Spinal cord (tissue), 10 donors: Measurements from ENCODE around the gene GMPR. TPM values are rescaled to one million over a fixed set of nuclear protein-coding genes. Genes with fewer than 3 reads are reported as not detected.

Source experiments
- DNase-seq, 6 donors: peaks; one replicate each; pipeline versions ENCODE4 v3.0.0 to v3.0.0-alpha.2; 2013 to 2015; ENCODE audit warnings: low spot score in 6 of 6, low read depth in 4 of 6
- H3K27ac ChIP-seq: one replicate; pipeline ENCODE4 v1.5.1; 2013; ENCODE audit warnings: low read depth, low read length, control low read depth
- H3K27me3 ChIP-seq: one replicate; pipeline ENCODE4 v1.6.1; 2013; ENCODE audit warnings: low read length; ENCODE audit not compliant: control insufficient read depth, insufficient read depth
- H3K36me3 ChIP-seq: one replicate; pipeline ENCODE4 v1.6.1; 2013; ENCODE audit warnings: low read length; ENCODE audit not compliant: control insufficient read depth, insufficient read depth
- H3K4me1 ChIP-seq: one replicate; pipeline ENCODE4 v1.6.1; 2013; ENCODE audit warnings: low read length; ENCODE audit not compliant: control insufficient read depth, insufficient read depth
- H3K4me3 ChIP-seq: one replicate; pipeline ENCODE4 v1.5.1; 2013; ENCODE audit warnings: low read depth, low read length, control low read depth
- H3K9me3 ChIP-seq: one replicate; pipeline ENCODE4 v1.6.1; 2013; ENCODE audit warnings: low read length; ENCODE audit not compliant: control insufficient read depth, insufficient read depth
- WGBS: methylation state at CpG from one replicate; pipeline ENCODE4 v1.1.5; 2013; ENCODE audit warnings: missing lambda C conversion rate; ENCODE audit not compliant: insufficient coverage; 5-methylcytosine and 5-hydroxymethylcytosine counted together
- polyA plus RNA-seq, 2 donors: library from polyadenylated mRNA; unstranded; fragments of 120-200 nt; gene quantifications; one replicate each; pipeline ENCODE4 v1.2.1, GENCODE V29; 2013; ENCODE audit not compliant: insufficient read length in 2 of 2
- total RNA-seq, 2 donors: library from RNA; depleted of rRNA in 1 of 2; stranded (reverse); fragments of 120-200 nt in 1 of 2; fragments of >200 nt in 1 of 2; gene quantifications; one replicate each; pipeline versions ENCODE4 v1.2.3 to v1.2.4, GENCODE V29; 2013 to 2014
- donor health status: healthy.

Gene GMPR
- total and polyA plus RNA-seq, 4 donors, result 16.7 to 39.4 (median 35.5) TPM

GRCh38 chr6:16243055-16243454 is 4.7 kb downstream of the GMPR start:
- peak overlapping the region; percentile 79 for H3K27ac ChIP-seq
- DNase-seq, result peak in 1 of 6 donors; percentile 77
- H3K36me3 ChIP-seq, result no peaks in the 10 kb centered on the region
- H3K9me3 ChIP-seq, result no peaks in the 10 kb centered on the region
- H3K4me3 ChIP-seq, result no peak overlapping the region
- peaks cover 57% of the 10 kb centered on the region for H3K4me1 ChIP-seq
- WGBS, result 32% methylated on average over 4 of the region's 8 CpGs
- H3K27me3 ChIP-seq, result peaks cover 7% of the 10 kb centered on the region

DNA sequence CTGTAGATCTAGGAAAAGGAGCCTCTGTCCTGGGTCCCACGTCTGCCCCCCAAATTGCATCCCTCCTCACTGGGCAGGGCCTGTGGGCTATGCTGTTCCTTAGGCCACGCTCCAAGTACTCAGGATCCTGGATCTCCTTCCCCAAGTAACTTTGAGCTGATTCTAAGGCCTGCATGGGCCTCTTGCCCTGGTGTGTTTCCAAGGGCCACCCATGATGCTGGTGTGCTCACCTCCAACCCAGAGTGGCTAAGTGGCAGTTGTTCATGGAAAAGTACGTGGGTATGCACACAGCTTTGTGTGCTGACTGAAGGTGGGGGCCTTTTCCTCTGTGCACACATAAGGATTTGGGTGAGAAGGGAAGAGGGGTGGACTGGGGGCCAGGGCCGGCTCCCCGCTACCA is 5.3 kb downstream of the GMPR start:
- no peak for DNase-seq
- H3K36me3 ChIP-seq, result no peaks in the 10 kb centered on the region
- H3K4me1 ChIP-seq, result peaks cover 53% of the 10 kb centered on the region
- peaks cover 5% of the 10 kb centered on the region for H3K27me3 ChIP-seq
- H3K27ac ChIP-seq, result peak overlapping the region; percentile 79
- 59% methylated on average over 3 of the region's 5 CpGs for WGBS
- no peak overlapping the region for H3K4me3 ChIP-seq
- no peaks in the 10 kb centered on the region for H3K9me3 ChIP-seq

DNA sequence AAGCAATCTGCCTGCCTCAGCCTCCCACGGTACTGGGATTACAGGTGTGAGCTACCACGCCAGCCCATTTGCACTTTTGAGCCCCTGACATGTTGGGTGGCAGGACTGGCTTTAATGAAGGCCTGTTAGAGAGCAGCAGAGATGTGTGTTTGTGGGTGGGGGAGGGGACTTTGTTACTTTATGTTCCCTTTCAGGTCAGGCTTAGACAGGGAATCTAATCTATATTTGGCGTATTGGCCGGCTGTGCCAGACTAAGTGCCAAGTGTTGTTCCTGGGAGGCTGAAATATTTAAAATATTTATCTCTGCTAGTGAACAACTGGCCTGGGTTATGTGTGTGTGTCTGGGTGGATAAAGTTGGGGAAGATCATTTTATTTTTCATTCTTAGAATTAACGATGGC is 6.1 kb downstream of the GMPR start:
- Histone ChIP-seq H3K27ac (peak overlapping the region; percentile 79), H3K27me3 (peaks cover 3% of the 10 kb centered on the region), H3K4me1 (peaks cover 45% of the 10 kb centered on the region), H3K9me3 (no peaks in the 10 kb centered on the region), H3K4me3 (no peak overlapping the region), H3K36me3 (no peaks in the 10 kb centered on the region)
- peak in 1 of 6 donors; percentile 59 for DNase-seq
- 67% methylated on average over 5 of the region's 5 CpGs for WGBS

GRCh38 chr6:16244869-16245451 is 6.6 kb downstream of the GMPR start:
- no peaks in the 10 kb centered on the region for H3K9me3 ChIP-seq
- H3K4me1 ChIP-seq, result peaks cover 45% of the 10 kb centered on the region
- H3K27me3 ChIP-seq, result peaks cover 3% of the 10 kb centered on the region
- no peak overlapping the region for H3K4me3 ChIP-seq
- DNase-seq, result peak in 5 of 6 donors; percentile 59 to 93 (median 75)
- peak overlapping the region; percentile 79 for H3K27ac ChIP-seq
- H3K36me3 ChIP-seq, result no peaks in the 10 kb centered on the region
- 29% methylated on average over 6 of the region's 10 CpGs for WGBS

DNA sequence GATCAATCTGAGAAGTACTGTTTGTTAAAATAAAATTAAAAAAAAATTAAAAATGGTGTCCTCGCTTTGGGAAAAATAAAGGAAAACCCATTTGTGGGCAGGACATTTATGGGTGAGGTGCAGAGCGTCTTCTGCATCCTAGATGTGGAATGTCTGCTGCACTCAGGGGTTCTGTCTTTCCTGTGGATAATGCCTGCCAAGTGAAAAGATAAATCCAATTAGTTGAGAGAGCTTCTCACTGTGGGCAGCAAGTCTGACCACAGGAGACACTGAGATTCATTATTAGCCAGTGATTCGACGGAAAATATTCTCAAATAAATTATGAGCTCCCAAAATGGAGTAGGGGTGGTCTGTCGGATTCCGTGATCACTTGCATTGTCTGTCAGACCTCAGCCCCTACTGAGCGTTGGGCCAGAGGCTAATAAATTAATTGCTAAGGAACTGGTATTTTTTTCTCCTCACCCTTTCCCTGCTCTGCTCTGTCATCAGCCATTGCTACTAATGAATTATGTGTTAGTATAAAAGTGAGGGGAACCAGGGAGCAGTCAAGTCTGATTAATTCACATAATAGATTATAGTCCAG is 10.0 kb downstream of the GMPR start:
- no peaks in the 10 kb centered on the region for H3K36me3 ChIP-seq
- H3K4me1 ChIP-seq, result peaks cover 38% of the 10 kb centered on the region
- H3K27ac ChIP-seq, result no peak overlapping the region
- peak in 1 of 6 donors; percentile 62 for DNase-seq
- peaks cover 2% of the 10 kb centered on the region for H3K27me3 ChIP-seq
- 40% methylated on average over 1 of the region's 7 CpGs for WGBS
- no peak overlapping the region for H3K4me3 ChIP-seq
- H3K9me3 ChIP-seq, result no peaks in the 10 kb centered on the region

- WGBS, result no CpG with 5 or more reads among the region's 1 CpG
- peak overlapping the region; percentile 57 for H3K27ac ChIP-seq
Measured at GRCh38 chr6:16249971-16250370, 11.6 kb downstream of the GMPR start.

DNA sequence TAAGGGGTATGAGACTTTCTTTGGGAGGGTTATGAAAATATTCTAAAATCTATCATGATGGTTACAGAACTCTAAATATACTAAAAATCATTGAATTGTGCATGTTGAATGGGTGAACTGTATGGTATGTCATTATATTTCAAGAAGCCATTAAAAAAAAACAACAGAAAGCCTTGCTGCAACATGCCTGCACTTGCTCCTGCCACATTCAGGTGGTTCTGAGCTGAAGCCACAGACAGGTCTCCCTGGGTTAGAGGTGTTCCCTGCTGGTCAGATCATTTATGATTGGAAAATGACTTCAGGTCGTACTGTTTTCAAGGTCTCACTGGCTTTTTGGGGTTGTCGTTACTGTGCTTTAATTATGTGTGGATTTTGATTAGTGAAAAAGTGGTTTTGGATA is 13.3 kb downstream of the GMPR start:
- peaks cover 2% of the 10 kb centered on the region for H3K27me3 ChIP-seq
- no peak for DNase-seq
- no peaks in the 10 kb centered on the region for H3K9me3 ChIP-seq
- 92% methylated on average over 2 of the region's 2 CpGs for WGBS
- H3K4me3 ChIP-seq, result no peak overlapping the region
- no peaks in the 10 kb centered on the region for H3K36me3 ChIP-seq
- no peak overlapping the region for H3K27ac ChIP-seq
- H3K4me1 ChIP-seq, result peaks cover 9% of the 10 kb centered on the region

More at GRCh38 chr6:16249971-16250370, 11.6 kb downstream of the GMPR start:
- Histone ChIP-seq H3K27me3 (peaks cover 2% of the 10 kb centered on the region), H3K4me3 (no peak overlapping the region), H3K9me3 (no peaks in the 10 kb centered on the region), H3K4me1 (peaks cover 24% of the 10 kb centered on the region), H3K36me3 (no peaks in the 10 kb centered on the region)
- peak in 3 of 6 donors; percentile 42 to 91 (median 86) for DNase-seq

DNA sequence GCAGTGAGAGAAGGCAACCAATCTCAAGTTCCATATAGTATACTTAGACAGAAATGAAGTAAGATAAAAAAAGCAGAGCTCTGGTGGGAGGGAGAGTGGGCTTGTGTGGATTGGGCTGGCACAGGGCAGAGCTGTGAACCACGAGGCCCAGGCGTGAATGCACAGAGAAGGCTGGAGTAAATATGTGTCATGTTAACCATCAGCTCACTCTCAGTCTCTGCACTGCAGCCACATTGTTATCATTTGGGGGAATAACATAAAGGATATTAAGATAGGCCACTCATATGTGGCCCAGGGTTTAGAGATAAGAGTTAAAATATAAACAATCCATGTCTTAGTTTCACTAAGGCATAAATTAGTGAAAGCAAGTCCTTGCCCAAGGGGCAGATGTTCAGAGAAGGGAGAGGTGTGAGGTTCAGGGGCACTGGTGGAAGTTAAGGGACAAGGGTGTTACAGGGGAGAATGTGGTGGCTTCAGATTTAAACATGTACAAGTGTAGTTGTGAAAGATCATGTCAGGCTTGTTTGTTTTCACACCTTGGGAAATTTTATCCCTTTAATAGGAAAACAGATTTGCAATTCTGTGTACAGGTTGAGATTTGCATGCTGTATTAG is 14.4 kb downstream of the GMPR start:
- Histone ChIP-seq H3K27me3 (peaks cover 2% of the 10 kb centered on the region), H3K9me3 (no peaks in the 10 kb centered on the region), H3K4me3 (no peak overlapping the region), H3K4me1 (peaks cover 11% of the 10 kb centered on the region), H3K27ac (no peak overlapping the region), H3K36me3 (no peaks in the 10 kb centered on the region)
- WGBS, result 69% methylated on average over 2 of the region's 2 CpGs
- DNase-seq, result no peak

DNA sequence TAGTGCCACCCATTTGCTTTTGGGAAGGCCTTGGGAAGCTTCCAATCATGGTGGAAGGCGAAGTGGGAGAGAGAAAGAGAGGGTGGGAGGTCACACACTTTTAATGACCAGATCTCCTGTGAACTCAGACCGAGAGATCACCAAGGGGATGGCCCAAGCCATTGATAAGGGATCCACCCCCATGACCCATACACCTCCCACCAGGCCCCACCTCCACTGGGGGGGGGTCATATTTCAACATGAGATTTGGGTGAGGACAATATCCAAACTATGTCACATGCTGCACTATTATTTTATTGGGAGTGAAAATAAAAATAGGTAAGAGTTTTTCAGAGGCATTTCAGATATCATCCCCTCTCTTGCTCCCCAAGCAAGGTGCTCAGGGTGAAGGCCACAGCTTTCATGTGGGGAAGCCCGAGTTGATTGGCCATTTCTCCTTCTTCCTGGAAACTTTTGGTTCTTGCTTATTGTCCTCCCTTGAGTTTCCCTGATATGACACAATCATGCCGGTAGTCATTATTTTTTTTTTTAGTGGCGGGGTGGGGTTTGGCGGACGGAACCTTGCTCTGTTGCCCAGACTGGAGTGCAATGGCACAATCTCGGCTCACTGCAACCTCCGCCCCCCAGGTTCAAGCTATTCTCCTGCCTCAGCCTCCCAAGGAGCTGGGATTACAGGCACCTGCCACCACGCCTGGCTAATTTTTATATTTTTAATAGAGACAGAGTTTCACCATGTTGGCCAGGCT is 15.2 kb downstream of the GMPR start:
- peaks cover 2% of the 10 kb centered on the region for H3K27me3 ChIP-seq
- WGBS, result 96% methylated on average over 5 of the region's 10 CpGs
- no peaks in the 10 kb centered on the region for H3K36me3 ChIP-seq
- H3K27ac ChIP-seq, result no peak overlapping the region
- peaks cover 18% of the 10 kb centered on the region for H3K4me1 ChIP-seq
- no peak for DNase-seq
- no peaks in the 10 kb centered on the region for H3K9me3 ChIP-seq
- H3K4me3 ChIP-seq, result no peak overlapping the region
